H9 (cell line): ENCODE measurements around the gene CHORDC1. TPM values are rescaled to one million over a fixed set of nuclear protein-coding genes. Genes with fewer than 3 reads are reported as not detected.

Experiments
- DNase-seq: peaks from one replicate; pipeline ENCODE4 v3.0.0-alpha.2; 2017
- H2AFZ ChIP-seq: one replicate; pipeline ENCODE4 v1.6.1; 2013; ENCODE audit warnings: mild to moderate bottlenecking, low read length, control low read depth, moderate library complexity
- H2AK5ac ChIP-seq: 2 replicates; pipeline ENCODE4 v1.6.1; 2013; ENCODE audit warnings: low read length, control low read depth, mixed read lengths; ENCODE audit not compliant: insufficient read length
- H2BK120ac ChIP-seq: one replicate; pipeline ENCODE4 v1.6.1; 2013; ENCODE audit warnings: low read depth, mild to moderate bottlenecking, low read length, control low read depth, inconsistent platforms; ENCODE audit not compliant: poor library complexity, severe bottlenecking
- H2BK12ac ChIP-seq: 2 replicates; pipeline ENCODE4 v1.6.1; 2013; ENCODE audit warnings: low read length, control low read depth, mixed read lengths, low read depth; ENCODE audit not compliant: insufficient read length
- H2BK15ac ChIP-seq: 2 replicates; pipeline ENCODE4 v1.6.1; 2013; ENCODE audit warnings: low read depth, low read length, control low read depth
- H2BK20ac ChIP-seq: one replicate; pipeline ENCODE4 v1.6.1; 2013; ENCODE audit warnings: low read depth, mild to moderate bottlenecking, low read length, control low read depth, inconsistent platforms; ENCODE audit not compliant: poor library complexity, severe bottlenecking
- H2BK5ac ChIP-seq: 2 replicates; pipeline ENCODE4 v1.6.1; 2013; ENCODE audit warnings: low read length, control low read depth, mixed read lengths; ENCODE audit not compliant: insufficient read length
- H3K14ac ChIP-seq: 2 replicates; pipeline ENCODE4 v1.6.1; 2013; ENCODE audit warnings: low read length, control low read depth; ENCODE audit not compliant: insufficient read depth
- H3K18ac ChIP-seq: 2 replicates; pipeline ENCODE4 v1.6.1; 2013; ENCODE audit warnings: low read depth, mild to moderate bottlenecking, mixed read lengths, low read length, control low read depth; ENCODE audit not compliant: insufficient read length
- H3K23ac ChIP-seq: 2 replicates; pipeline ENCODE4 v1.6.1; 2013; ENCODE audit warnings: low read length, control low read depth, mixed read lengths, low read depth; ENCODE audit not compliant: insufficient read length
- H3K23me2 ChIP-seq: 2 replicates; pipeline ENCODE4 v1.6.1; 2013; ENCODE audit warnings: low read depth, mild to moderate bottlenecking, mixed read lengths, low read length, control low read depth; ENCODE audit not compliant: insufficient read length, poor library complexity, severe bottlenecking
- H3K27ac ChIP-seq: 2 replicates; pipeline ENCODE4 v1.5.1; 2013; ENCODE audit warnings: low read length, control low read depth, mixed read lengths, low read depth; ENCODE audit not compliant: insufficient read length
- H3K27me3 ChIP-seq: 2 replicates; pipeline ENCODE4 v1.6.1; 2013; ENCODE audit warnings: low read length, control low read depth, inconsistent platforms; ENCODE audit not compliant: insufficient read depth
- H3K4ac ChIP-seq: 2 replicates; pipeline ENCODE4 v1.6.1; 2013; ENCODE audit warnings: low read depth, mild to moderate bottlenecking, control low read depth, inconsistent platforms, low read length, moderate library complexity
- H3K4me1 ChIP-seq: 2 replicates; pipeline ENCODE4 v1.6.1; 2013; ENCODE audit warnings: low read length, control low read depth, inconsistent platforms; ENCODE audit not compliant: insufficient read depth
- H3K4me2 ChIP-seq: 2 replicates; pipeline ENCODE4 v1.6.1; 2013; ENCODE audit warnings: low read length, control low read depth, mixed read lengths; ENCODE audit not compliant: insufficient read length, insufficient read depth
- H3K56ac ChIP-seq: 2 replicates; pipeline ENCODE4 v1.6.1; 2013; ENCODE audit warnings: low read depth, mild to moderate bottlenecking, mixed read lengths, low read length, control low read depth; ENCODE audit not compliant: insufficient read length
- H3K79me1 ChIP-seq: 2 replicates; pipeline ENCODE4 v1.6.1; 2013; ENCODE audit warnings: low read depth, mild to moderate bottlenecking, moderate library complexity, low read length, control low read depth, inconsistent platforms; ENCODE audit not compliant: insufficient read depth, poor library complexity, severe bottlenecking
- H3K79me2 ChIP-seq: 2 replicates; pipeline ENCODE4 v1.6.1; 2013; ENCODE audit warnings: low read length, control low read depth, inconsistent platforms; ENCODE audit not compliant: insufficient read depth
- H3K9ac ChIP-seq: 2 replicates; pipeline ENCODE4 v1.6.1; 2013; ENCODE audit warnings: low read length, control low read depth, mixed read lengths; ENCODE audit not compliant: insufficient read length; ENCODE audit errors: extremely low read depth
- H3K9me3 ChIP-seq: one replicate; pipeline ENCODE4 v1.6.1; 2013; ENCODE audit warnings: low read depth, low read length, inconsistent platforms; ENCODE audit not compliant: control insufficient read depth
- H3T11ph ChIP-seq: one replicate; pipeline ENCODE4 v1.6.1; 2013; ENCODE audit warnings: mild to moderate bottlenecking, low read length, control low read depth, inconsistent platforms
- H4K20me1 ChIP-seq: one replicate; pipeline ENCODE4 v1.6.1; 2013; ENCODE audit not compliant: control insufficient read depth, insufficient read length, insufficient read depth
- H4K5ac ChIP-seq: 2 replicates; pipeline ENCODE4 v1.6.1; 2013; ENCODE audit warnings: low read depth, mild to moderate bottlenecking, mixed read lengths, low read length, control low read depth; ENCODE audit not compliant: insufficient read length
- H4K8ac ChIP-seq: replicated peaks from 2 replicates; pipeline ENCODE4 v1.6.1; 2013; ENCODE audit warnings: low read length, control low read depth, mixed read lengths, low read depth; ENCODE audit not compliant: insufficient read length
- H4K91ac ChIP-seq: 2 replicates; pipeline ENCODE4 v1.6.1; 2013; ENCODE audit warnings: low read depth, mild to moderate bottlenecking, moderate library complexity, mixed read lengths, low read length, control low read depth; ENCODE audit not compliant: insufficient read length
- H3K27ac Mint-ChIP-seq, 3 experiments: 2 replicates in 2 of 3; 3 replicates in 1 of 3; pipeline ENCODE4 v1.8.0; 2020 to 2021; ENCODE audit warnings: mixed read lengths in 3 of 3, mild to moderate bottlenecking in 1 of 3, moderate library complexity in 1 of 3
- H3K27me3 Mint-ChIP-seq: 2 replicates; pipeline ENCODE4 v1.8.0; 2021; ENCODE audit warnings: low read depth, mild to moderate bottlenecking, moderate library complexity, mixed read lengths
- H3K36me3 Mint-ChIP-seq, 3 experiments: 2 replicates in 2 of 3; 3 replicates in 1 of 3; pipeline ENCODE4 v1.8.0; 2020 to 2021; ENCODE audit warnings: low read depth in 3 of 3, mixed read lengths in 3 of 3; ENCODE audit not compliant: insufficient read depth in 1 of 3
- H3K4me1 Mint-ChIP-seq, 2 experiments: 2 replicates each; pipeline ENCODE4 v1.8.0; 2020; ENCODE audit warnings: mixed read lengths in 2 of 2
- H3K4me3 Mint-ChIP-seq, 2 experiments: 2 replicates in 1 of 2; 3 replicates in 1 of 2; pipeline ENCODE4 v1.8.0; 2020 to 2021; ENCODE audit warnings: mild to moderate bottlenecking in 2 of 2, mixed read lengths in 2 of 2, moderate library complexity in 1 of 2
- H3K9me3 Mint-ChIP-seq, 2 experiments: 2 replicates in 1 of 2; 3 replicates in 1 of 2; pipeline ENCODE4 v1.8.0; 2020; ENCODE audit warnings: mild to moderate bottlenecking in 2 of 2, mixed read lengths in 2 of 2, moderate library complexity in 1 of 2
- total RNA-seq: library from RNA; stranded (reverse); gene quantifications from 2 replicates; pipeline ENCODE4 v1.2.1, GENCODE V29; 2021
- TF ChIP-seq, protein P1 (sequence below): fragments of 200-600 bp; sonication (generic); conservative IDR thresholded peaks from 3 replicates; pipeline ENCODE4 v1.8.0; 2021; ENCODE audit warnings: antibody characterized with exemption, mild to moderate bottlenecking

The CHORDC1 gene
- total RNA-seq, 1 experiment from 2014 or later: 77.7 TPM

DNA sequence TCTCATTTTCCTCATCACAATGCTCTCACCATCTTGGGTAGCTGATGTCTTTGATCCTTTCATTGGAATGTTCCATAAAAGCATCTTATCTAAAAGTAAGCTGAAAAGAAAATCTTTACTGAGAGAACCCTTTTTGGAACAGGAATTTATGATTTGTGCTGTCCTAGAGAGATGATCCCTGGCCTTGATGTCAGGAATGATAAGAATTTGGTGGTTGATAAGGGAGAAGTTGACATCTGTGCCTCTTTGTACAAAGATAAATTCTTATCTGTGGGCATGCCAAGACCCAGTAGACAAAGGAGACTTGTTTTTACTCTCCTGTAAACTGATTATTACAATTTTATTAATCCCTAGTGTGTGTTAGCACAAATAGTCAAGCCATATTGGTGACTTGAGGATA is 51.5 kb downstream of the CHORDC1 start:
- H3K27ac ChIP-seq: no peak overlapping the region
- no peaks in the 10 kb centered on the region for H3K79me2 ChIP-seq
- no peaks in the 10 kb centered on the region for H3K23me2 ChIP-seq
- Mint-ChIP-seq H3K4me3 (no peak overlapping the region), H3K27me3 (peaks cover 1% of the 10 kb centered on the region; the same call in 1 of the 2 replicates), H3K27ac (0 out of 7 replicates have a peak overlapping the region, but pooled peaks of 1 of the 3 experiments have one; percentile 14), H3K9me3 (peaks cover 0 to 2% of the 10 kb centered on the region in 2 experiments; a peak in 2 of 5 replicates), H3K4me1 (no peaks in the 10 kb centered on the region), H3K36me3 (peaks cover 0 to 7% (median 6%) of the 10 kb centered on the region in 3 experiments; a peak in 1 of 7 replicates)
- no peak overlapping the region for H4K5ac ChIP-seq
- H3K27me3 ChIP-seq: no peaks in the 10 kb centered on the region
- H2AFZ ChIP-seq: no peak overlapping the region
- H3T11ph ChIP-seq: no peak overlapping the region
- H4K20me1 ChIP-seq: no peaks in the 10 kb centered on the region
- no peak overlapping the region for H2BK5ac ChIP-seq
- H3K9me3 ChIP-seq: no peaks in the 10 kb centered on the region
- H3K18ac ChIP-seq: no peak overlapping the region
- no peak overlapping the region for H2BK120ac ChIP-seq
- H2BK20ac ChIP-seq: no peak overlapping the region
- H2AK5ac ChIP-seq: no peak overlapping the region
- no peak overlapping the region for H4K91ac ChIP-seq
- H3K56ac ChIP-seq: no peak overlapping the region
- DNase-seq: no peak
- no peak overlapping the region for H4K8ac ChIP-seq
- H3K4ac ChIP-seq: no peak overlapping the region
- no peaks in the 10 kb centered on the region for H3K79me1 ChIP-seq
- TF ChIP-seq, protein P1, sequence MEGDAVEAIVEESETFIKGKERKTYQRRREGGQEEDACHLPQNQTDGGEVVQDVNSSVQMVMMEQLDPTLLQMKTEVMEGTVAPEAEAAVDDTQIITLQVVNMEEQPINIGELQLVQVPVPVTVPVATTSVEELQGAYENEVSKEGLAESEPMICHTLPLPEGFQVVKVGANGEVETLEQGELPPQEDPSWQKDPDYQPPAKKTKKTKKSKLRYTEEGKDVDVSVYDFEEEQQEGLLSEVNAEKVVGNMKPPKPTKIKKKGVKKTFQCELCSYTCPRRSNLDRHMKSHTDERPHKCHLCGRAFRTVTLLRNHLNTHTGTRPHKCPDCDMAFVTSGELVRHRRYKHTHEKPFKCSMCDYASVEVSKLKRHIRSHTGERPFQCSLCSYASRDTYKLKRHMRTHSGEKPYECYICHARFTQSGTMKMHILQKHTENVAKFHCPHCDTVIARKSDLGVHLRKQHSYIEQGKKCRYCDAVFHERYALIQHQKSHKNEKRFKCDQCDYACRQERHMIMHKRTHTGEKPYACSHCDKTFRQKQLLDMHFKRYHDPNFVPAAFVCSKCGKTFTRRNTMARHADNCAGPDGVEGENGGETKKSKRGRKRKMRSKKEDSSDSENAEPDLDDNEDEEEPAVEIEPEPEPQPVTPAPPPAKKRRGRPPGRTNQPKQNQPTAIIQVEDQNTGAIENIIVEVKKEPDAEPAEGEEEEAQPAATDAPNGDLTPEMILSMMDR: no peak
- no peak overlapping the region for H2BK15ac ChIP-seq
- no peak overlapping the region for H3K23ac ChIP-seq
- H3K14ac ChIP-seq: no peak overlapping the region
- no peaks in the 10 kb centered on the region for H3K4me1 ChIP-seq
- H3K9ac ChIP-seq: no peak overlapping the region
- no peak overlapping the region for H3K4me2 ChIP-seq
- no peak overlapping the region for H2BK12ac ChIP-seq
